ENCODE results near the gene DNAAF5.

GRCh38 chr7:787332-788240 lies 61.1 kb downstream of the DNAAF5 start:
- TF ChIP-seq CTCF (IDR thresholded peaks at IDR 0.05) (no peak), POLR2A (IDR thresholded peaks at IDR 0.05) (no peak)
